Activated naive CD8-positive, alpha-beta T cell (primary cell): Measurements from ENCODE around the gene FAM156A.
"Not testable (repeated sequence)": the region's sequence is repeated elsewhere in the genome, so short reads cannot be mapped to it uniquely, and the experiment has no call there.

Experiments
- H3K27ac Mint-ChIP-seq: one replicate; pipeline ENCODE4 v1.8.0; 2021; ENCODE audit warnings: mixed read lengths
- H3K27me3 Mint-ChIP-seq: one replicate; pipeline ENCODE4 v1.8.0; 2021; ENCODE audit warnings: mixed read lengths
- H3K36me3 Mint-ChIP-seq: one replicate; pipeline ENCODE4 v1.8.0; 2021; ENCODE audit warnings: mixed read lengths
- H3K4me1 Mint-ChIP-seq: one replicate; pipeline ENCODE4 v1.8.0; 2021; ENCODE audit warnings: low read depth, mixed read lengths
- H3K4me3 Mint-ChIP-seq: one replicate; pipeline ENCODE4 v1.8.0; 2021; ENCODE audit warnings: mild to moderate bottlenecking, mixed read lengths
- H3K9me3 Mint-ChIP-seq: one replicate; pipeline ENCODE4 v1.8.0; 2021; ENCODE audit warnings: low read depth, mixed read lengths

Gene FAM156A

DNA sequence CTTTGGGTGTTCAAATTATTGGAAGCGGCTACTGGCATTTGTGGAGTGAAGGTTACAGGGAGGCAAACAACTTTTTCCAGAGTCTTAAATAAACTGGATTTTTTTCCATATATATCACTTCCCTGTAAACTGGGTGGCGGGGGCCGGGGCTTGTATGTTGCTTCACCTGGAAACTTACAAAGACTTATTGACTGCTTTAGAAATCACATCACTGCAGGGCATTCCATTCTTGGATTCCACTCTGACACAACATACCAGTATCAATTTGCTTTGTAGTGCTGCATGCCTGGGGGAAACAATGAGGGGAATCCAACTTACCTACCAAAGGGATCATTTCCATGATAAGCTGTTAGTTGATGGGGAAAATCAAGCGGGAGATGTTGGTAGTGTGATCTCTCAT is 21.7 kb upstream of the FAM156A start:
- Mint-ChIP-seq H3K9me3 (no peaks in the 10 kb centered on the region), H3K4me3 (no peak overlapping the region), H3K27ac (no peak overlapping the region), H3K27me3 (no peaks in the 10 kb centered on the region), H3K36me3 (no peaks in the 10 kb centered on the region), H3K4me1 (no peaks in the 10 kb centered on the region)

DNA sequence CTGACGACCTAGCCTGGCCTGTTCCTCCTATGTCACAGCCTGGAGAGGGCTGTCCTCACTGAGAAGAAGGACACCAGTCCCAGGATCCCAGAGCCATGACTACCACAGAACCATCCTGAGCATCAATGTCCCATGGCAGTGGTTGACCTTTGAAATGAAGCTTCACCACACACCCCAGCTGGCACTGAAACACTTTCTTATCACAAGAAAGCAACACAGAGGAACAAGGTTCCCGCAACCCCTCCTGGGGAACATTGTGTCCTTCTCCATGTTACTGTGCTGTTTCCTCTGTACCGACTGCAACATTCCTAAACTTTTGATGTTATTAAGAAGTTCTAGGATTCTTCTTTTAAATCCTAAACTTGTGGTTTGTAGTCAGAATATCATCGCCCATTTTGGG is 21.2 kb upstream of the FAM156A start:
- H3K36me3 Mint-ChIP-seq: no peaks in the 10 kb centered on the region
- H3K9me3 Mint-ChIP-seq: no peaks in the 10 kb centered on the region
- H3K4me1 Mint-ChIP-seq: no peaks in the 10 kb centered on the region
- no peaks in the 10 kb centered on the region for H3K27me3 Mint-ChIP-seq
- H3K27ac Mint-ChIP-seq: no peak overlapping the region
- H3K4me3 Mint-ChIP-seq: no peak overlapping the region

DNA sequence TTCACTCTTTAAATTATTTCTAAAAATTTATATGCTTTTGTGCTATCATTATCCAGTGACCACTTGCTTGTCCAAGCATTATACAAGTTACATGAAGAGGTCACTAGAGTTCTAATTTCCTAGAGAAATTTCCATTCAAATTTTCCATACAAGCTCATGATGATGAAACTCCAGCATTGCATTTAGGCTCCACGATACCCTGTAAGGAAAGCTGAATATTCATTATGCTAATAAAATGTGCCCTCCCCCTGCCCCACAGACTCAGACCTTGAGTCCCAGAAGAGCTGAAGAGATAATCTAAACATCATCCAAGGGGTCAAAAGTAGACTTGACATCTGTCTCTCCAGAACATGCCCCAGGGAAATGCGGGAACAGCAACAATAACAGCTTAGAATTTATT is 19.6 kb upstream of the FAM156A start:
- Mint-ChIP-seq H3K27me3 (no peaks in the 10 kb centered on the region), H3K4me1 (no peaks in the 10 kb centered on the region), H3K27ac (no peak overlapping the region), H3K4me3 (no peak overlapping the region), H3K36me3 (no peaks in the 10 kb centered on the region), H3K9me3 (no peaks in the 10 kb centered on the region)

DNA sequence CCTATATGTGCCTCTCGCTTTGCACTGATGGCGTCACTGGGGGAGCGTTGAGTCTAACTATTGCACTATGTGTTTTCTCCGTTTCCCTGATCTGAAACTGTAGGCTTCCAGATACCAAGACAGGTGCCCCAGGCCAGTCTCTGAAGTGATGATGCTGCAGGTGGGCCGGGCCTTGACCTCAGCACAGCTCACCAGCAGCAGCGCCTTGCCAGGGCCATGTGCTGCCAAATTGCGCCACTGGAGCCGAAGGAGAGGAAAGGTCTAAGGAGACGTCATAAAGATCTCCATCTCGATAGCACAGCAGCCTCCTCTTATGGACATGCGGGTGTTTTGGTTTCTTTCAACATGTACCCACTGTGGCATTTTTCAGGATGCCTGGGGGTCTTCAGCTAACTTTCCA is 17.3 kb upstream of the FAM156A start:
- not testable (repeated sequence) for H3K36me3 Mint-ChIP-seq, H3K4me1 Mint-ChIP-seq, H3K27ac Mint-ChIP-seq, H3K9me3 Mint-ChIP-seq, H3K4me3 Mint-ChIP-seq, H3K27me3 Mint-ChIP-seq

DNA sequence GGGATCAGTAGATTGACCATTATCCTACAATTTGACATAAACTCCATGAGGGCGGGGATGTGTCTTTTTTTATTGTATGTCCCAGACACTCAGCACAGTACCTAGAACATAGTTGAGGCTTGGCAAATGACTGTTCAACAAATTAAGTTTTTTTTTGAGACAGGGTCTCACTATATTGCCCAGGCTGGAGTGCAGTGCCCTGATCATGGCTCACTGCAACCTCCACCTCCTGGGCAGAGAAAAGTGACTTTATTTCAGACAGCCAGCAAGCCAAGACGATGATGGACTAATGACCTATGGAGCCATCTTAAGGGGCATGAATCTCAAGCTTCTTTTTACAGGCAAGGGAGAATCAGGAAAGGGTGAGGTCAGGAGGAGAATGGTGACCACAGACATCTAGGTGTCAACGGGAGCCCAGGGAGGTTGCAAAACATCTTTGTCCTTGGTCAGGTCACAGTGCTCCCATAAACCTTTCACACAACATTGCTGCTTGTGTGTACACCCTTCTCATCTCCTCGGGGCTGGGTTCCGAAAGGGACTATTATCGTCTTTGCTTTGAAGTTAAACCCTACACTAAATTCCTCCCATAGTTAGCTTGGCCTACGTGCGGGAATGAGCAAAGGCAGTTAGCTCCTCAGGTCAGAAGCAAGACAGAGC is 16.1 kb upstream of the FAM156A start:
- H3K9me3 Mint-ChIP-seq, H3K36me3 Mint-ChIP-seq, H3K27me3 Mint-ChIP-seq, H3K4me3 Mint-ChIP-seq, H3K4me1 Mint-ChIP-seq: not testable (repeated sequence)
- peak overlapping the region; percentile 35 for H3K27ac Mint-ChIP-seq

DNA sequence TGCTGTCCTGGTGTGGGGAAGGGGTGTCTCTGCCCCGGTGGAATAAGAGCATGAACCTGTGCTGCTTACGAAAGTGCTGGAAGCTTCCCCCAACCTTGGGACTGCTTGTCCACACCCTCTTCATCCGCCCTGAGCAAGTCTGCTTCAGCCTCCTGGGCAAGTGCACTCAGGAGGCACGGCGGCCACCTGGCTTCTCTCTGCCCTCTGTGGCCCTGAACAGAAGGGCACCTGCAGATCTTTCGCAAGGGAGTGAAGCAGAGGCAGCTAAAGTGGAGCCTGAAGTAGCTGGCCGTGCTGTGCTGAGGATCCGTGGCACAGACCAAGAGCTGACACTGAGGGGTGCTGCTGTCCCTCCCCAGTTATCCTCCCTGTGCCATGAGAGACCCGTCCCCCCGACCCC is 9.6 kb upstream of the FAM156A start:
- not testable (repeated sequence) for H3K27ac Mint-ChIP-seq, H3K36me3 Mint-ChIP-seq, H3K4me1 Mint-ChIP-seq, H3K27me3 Mint-ChIP-seq, H3K9me3 Mint-ChIP-seq, H3K4me3 Mint-ChIP-seq

DNA sequence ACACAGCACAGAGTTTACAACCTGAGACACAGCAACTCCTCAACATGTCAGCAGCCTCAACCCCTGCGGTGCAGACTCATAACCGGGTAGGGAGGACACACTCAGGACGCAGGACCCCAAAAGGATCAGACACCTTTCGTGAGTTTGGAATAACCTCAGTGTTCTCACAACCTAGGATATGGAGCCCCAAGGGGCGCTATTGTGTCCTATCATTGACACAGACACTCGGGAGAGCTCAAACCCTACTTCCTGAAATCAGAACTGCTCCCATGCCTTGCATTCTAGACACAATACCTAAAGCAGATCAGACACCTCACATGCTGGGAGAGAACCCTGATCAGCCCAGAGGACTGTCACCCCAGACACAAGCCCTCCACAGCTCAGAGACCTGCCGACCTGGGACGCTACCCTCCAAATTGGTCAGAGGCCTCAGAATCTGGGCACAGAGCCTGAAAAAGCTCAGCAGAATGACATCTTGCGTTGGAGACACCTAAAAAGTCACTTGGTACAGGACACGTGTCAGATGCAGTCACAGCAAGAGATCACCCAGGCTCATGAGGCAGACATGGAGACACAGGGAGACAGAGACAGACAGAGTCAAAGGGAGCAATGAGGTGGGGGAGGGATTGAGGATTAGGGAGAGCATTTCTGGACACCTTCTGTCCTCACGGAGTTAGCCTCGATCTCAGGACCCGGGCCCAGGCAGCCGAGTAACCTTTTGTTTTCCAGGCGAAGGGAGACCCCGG is 8.8 kb upstream of the FAM156A start:
- H3K27me3 Mint-ChIP-seq, H3K27ac Mint-ChIP-seq, H3K4me1 Mint-ChIP-seq, H3K4me3 Mint-ChIP-seq, H3K9me3 Mint-ChIP-seq, H3K36me3 Mint-ChIP-seq: not testable (repeated sequence)

DNA sequence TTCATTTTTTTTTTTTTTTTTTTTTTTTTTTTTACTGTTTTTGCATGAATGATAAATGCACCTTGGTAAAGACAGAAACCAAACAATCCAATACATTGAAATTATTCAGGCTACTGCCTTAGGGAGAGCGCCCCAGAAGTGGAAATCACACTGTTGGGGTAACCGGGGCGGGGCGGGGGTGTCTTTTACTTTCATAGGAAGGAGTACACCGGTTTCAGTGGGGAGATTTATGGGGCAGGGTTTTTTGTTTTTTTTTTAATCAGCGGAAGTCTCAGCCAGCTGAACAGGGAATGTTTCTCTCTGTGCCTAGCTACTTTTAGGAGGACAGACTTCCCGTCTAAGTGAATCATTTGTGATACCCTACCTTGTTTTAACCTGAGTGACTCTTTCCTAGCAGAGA is 643 bp upstream of the FAM156A start:
- H3K27ac Mint-ChIP-seq, H3K4me3 Mint-ChIP-seq, H3K36me3 Mint-ChIP-seq, H3K27me3 Mint-ChIP-seq, H3K9me3 Mint-ChIP-seq, H3K4me1 Mint-ChIP-seq: not testable (repeated sequence)

DNA sequence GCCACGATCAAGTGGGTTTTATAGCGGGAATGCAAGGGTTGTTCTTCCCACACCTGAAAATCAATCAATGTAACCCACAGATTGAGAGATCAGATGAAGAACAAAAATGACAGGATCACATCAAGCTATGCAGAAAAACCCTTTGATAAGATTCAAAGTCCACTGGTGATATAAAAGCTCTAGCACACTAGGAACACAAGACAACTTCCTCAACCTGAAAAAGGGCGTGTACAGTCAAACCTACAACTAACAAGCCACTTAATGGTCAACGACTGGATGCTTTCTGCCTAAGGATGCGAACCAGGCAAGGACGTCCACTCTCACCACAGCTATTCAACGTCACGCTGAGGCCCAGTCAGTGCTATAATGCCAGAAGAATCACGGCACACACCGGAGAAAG is 8.4 kb downstream of the FAM156A start:
- not testable (repeated sequence) for H3K9me3 Mint-ChIP-seq, H3K4me3 Mint-ChIP-seq, H3K36me3 Mint-ChIP-seq, H3K27me3 Mint-ChIP-seq, H3K4me1 Mint-ChIP-seq, H3K27ac Mint-ChIP-seq

DNA sequence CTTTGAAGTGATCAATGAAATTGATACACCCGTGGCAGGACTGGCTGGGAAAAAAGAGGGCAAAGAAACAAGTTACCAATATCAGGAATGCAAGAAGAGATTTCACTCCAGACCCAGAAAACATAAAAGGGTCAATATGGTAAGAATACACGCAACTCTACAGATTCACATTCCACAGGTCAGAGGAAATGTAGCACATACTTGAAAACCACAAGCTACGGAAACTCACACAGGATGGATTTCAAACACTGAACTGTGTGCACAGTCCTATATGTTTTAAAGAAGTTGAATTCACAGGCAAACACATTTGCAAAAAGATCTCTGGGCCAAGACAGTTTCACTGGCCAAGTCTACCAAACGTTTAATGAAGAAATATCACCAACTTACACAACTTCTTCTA is 9.0 kb downstream of the FAM156A start:
- H3K27me3 Mint-ChIP-seq, H3K9me3 Mint-ChIP-seq, H3K27ac Mint-ChIP-seq, H3K4me3 Mint-ChIP-seq, H3K4me1 Mint-ChIP-seq, H3K36me3 Mint-ChIP-seq: not testable (repeated sequence)

DNA sequence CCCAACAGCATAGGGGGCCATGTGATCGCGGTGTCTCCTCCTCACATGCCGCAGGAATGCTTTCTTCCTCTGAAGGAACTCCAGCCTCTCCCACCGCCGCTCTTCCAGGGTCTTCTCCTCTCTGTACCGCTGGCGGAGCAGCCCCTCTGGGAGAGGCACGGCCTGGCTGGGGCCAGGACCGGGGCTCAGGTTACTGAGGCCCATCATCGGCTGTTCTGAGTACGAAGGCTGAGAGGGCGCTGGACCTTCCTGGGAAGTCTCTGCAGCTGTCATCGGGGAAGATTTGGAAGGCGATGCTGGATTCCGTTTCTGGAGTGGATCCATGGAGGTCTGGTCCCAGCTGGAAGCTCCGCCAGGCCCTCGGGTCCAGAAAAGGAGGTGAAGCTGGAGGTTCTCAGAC is 10.1 kb downstream of the FAM156A start:
- H3K4me1 Mint-ChIP-seq, H3K36me3 Mint-ChIP-seq, H3K27ac Mint-ChIP-seq, H3K27me3 Mint-ChIP-seq, H3K9me3 Mint-ChIP-seq, H3K4me3 Mint-ChIP-seq: not testable (repeated sequence)

DNA sequence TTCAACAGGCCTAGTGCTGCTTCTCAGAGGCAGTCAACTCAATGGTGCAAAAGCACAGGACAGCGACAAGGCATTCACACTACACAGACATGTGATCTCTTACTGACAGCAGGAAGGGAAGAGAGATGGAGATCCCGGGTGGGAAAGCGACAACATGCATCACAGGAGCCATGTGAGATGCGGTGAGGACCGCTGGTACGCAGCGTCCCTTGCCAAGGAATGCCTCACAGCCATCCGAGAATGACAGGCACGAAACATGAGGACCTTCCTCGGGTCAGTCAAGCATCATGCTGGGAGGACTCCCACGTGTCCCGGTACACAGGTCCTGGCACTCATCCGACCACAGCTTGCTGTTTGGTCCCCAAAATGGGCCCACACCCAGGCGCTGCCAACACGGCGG is 10.8 kb downstream of the FAM156A start:
- not testable (repeated sequence) for H3K9me3 Mint-ChIP-seq, H3K4me3 Mint-ChIP-seq, H3K27ac Mint-ChIP-seq, H3K27me3 Mint-ChIP-seq, H3K4me1 Mint-ChIP-seq, H3K36me3 Mint-ChIP-seq

DNA sequence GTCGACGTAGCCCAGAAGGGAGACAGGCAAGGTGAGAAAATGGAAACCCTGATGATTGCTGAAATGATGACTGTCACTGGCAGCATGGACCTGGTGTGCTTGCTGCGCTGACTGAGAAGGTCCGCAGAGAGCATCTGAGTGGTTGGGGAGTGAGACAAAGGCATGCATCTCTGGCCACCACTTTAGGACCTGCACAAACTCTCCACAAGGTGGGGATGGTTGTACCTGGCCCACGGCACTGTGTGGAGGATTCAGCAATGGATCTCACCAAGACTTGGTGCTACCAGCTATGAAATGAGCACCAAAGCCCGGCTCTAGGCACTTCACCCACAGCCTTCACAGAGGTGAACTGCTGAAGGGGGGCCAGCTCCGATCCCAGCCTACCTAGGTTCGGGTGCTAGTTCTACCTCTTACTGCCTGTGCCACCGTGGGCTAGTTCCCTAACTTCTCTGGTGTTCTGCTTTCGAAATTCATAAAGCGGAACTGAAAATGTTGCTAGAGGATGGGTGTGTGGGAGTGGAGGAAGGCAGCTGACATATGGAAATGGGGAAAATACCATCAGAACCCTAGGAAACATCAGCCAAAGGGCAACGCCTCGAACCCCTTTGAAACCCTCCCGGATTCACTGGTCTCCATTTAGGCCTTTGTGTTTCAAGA is 12.4 kb downstream of the FAM156A start:
- not testable (repeated sequence) for H3K27me3 Mint-ChIP-seq, H3K4me1 Mint-ChIP-seq, H3K4me3 Mint-ChIP-seq, H3K36me3 Mint-ChIP-seq, H3K27ac Mint-ChIP-seq, H3K9me3 Mint-ChIP-seq

DNA sequence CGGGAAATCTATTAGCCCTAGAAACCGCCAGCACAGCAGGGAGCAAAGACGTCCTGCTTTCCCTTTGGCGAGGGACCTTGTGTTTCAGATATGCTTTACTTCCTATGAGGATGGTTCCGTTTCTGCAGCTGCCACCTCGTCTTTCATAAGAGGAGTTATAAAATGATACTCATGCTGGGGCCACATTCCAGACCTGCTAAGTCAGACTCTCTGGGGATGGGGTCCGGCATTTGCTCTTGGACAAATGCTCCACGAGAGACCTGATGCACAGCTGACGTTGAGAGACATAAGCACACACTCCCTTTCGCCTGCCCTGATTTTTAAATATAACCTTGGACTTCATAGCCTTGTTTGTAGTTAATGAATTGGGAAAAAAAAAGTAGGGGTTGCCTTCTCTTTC is 16.6 kb downstream of the FAM156A start:
- H3K36me3 Mint-ChIP-seq, H3K4me3 Mint-ChIP-seq, H3K4me1 Mint-ChIP-seq, H3K27ac Mint-ChIP-seq, H3K27me3 Mint-ChIP-seq, H3K9me3 Mint-ChIP-seq: not testable (repeated sequence)

DNA sequence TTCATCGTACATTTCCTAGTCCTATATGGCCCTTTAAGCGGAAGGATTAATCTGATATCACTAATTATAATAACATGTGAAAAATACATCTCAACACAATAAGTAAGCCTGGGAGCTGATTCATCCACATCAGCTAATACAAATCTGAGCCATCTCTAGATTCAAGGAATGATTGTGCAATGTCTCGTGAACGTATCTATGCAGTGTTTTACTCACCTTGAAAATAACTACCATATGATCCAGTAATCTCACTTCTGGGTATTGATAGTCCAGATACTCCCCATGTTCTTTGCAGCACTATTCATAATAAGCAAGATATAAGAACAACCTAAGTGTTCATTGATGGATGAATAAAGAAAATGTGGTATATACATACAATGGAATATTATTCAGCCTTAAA is 17.6 kb downstream of the FAM156A start:
- H3K27ac Mint-ChIP-seq, H3K4me3 Mint-ChIP-seq, H3K4me1 Mint-ChIP-seq, H3K27me3 Mint-ChIP-seq, H3K9me3 Mint-ChIP-seq, H3K36me3 Mint-ChIP-seq: not testable (repeated sequence)

DNA sequence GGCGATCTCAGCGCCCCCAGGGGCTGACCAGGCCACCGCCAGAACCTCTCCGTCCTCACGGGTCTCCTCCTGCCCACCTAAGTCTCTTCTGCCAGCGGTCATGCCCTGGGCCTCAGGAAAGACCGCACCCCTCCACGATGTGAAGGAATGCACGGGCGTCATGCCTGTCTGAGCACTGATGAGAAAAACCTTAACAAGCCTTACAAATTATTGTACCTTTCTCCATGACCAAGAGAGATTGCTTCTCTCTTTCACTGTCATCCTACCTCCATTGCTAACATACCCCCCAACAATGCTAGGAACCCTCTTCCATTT is 22.9 kb downstream of the FAM156A start:
- H3K27me3 Mint-ChIP-seq, H3K4me1 Mint-ChIP-seq, H3K9me3 Mint-ChIP-seq, H3K36me3 Mint-ChIP-seq: not testable (repeated sequence)
- Mint-ChIP-seq H3K4me3 (peak overlapping the region; percentile 97), H3K27ac (peak overlapping the region; percentile 98)
